Pancreas (tissue), 10 donors: ENCODE data around the gene RHOA. TPM values are rescaled to one million over a fixed set of nuclear protein-coding genes. Genes with fewer than 3 reads are reported as not detected.

Source experiments
- ATAC-seq, 4 donors: fragments of 200-7000 bp; cut with Tn5 transposase; one replicate each; pipeline versions ENCODE4 v1.8.0 to v1.9.1; 2020; ENCODE audit warnings: mild to moderate bottlenecking in 4 of 4, moderate library complexity in 4 of 4
- DNase-seq, 6 donors: peaks; one replicate each; pipeline ENCODE4 v3.0.0-alpha.2; 2020
- FAIRE-seq: peaks from 2 replicates; lab custom pipeline; 2012; peaks lifted over from hg19 to GRCh38; lab: Jason Lieb, UNC
- H3K27ac ChIP-seq, 4 donors: fragments of 200-600 bp; sonication (generic); 1 replicate in 3 of 4; 2 replicates in 1 of 4; pipeline versions ENCODE4 v1.5.0 to v1.8.0; 2020
- H3K27me3 ChIP-seq, 4 donors: fragments of 200-600 bp; one replicate each; pipeline ENCODE4 v1.8.0; 2021
- H3K36me3 ChIP-seq, 3 donors: fragments of 200-600 bp; sonication (generic) in 1 of 3; one replicate each; pipeline versions ENCODE4 v1.5.0 to v1.8.0; 2020 to 2021
- H3K4me1 ChIP-seq, 3 donors: fragments of 200-600 bp; one replicate each; pipeline ENCODE4 v1.8.0; 2021
- H3K4me3 ChIP-seq, 4 donors: fragments of 200-600 bp; sonication (generic) in 2 of 4; one replicate each; pipeline versions ENCODE4 v1.5.0 to v1.8.0; 2020 to 2021
- H3K9me3 ChIP-seq, 4 donors: fragments of 200-600 bp; one replicate each; pipeline ENCODE4 v1.8.0; 2021
- WGBS, 2 donors: extraction: QIAGEN DNeasy Blood & Tissue Kit; methylation state at CpG; one replicate each; pipeline ENCODE4 v1.1.7; 2013; 5-methylcytosine and 5-hydroxymethylcytosine counted together
- intact Hi-C, 3 donors: fragments of 100-400 bp; cut with DNase I; formaldehyde crosslinking; loops; one replicate each; pipeline versions ENCODE4 v1.11.1 to v1.14.2; 2022
- polyA plus RNA-seq, 2 donors: library from polyadenylated mRNA; stranded (reverse); fragments of 200-250 nt; gene quantifications; one replicate each; pipeline ENCODE4 v1.2.3, GENCODE V29; 2013
- total RNA-seq, 6 donors: library from RNA; stranded (reverse); fragmentation: NEBNext Ultra II Directional in 4 of 6; extraction: Animal tissue kit (Norgen Biotek cat#: 25700) in 4 of 6; gene quantifications; one replicate each; pipeline versions ENCODE4 v1.2.1 to v1.2.4, GENCODE V29; 2021 to 2023
- TF ChIP-seq, protein P1 (sequence below), 4 donors: fragments of 200-600 bp; sonication (generic) in 3 of 4; IDR thresholded peaks; one replicate each; pipeline versions ENCODE4 v1.5.0 to v1.8.0; 2021; ENCODE audit warnings: antibody characterized with exemption in 4 of 4
- donor health status: healthy with polysubstance abuse.
- donor health status: DM: no; HTN: no; CAD: no; lungs with moderate emphysema.
- donor health status: DM: no; HTN: no; CAD: no.
- donor health status: control.
- donor health status: control.
- donor health status: Bipolar disorder and iron deficiency.
- donor health status: DM: yes; HTN: yes; CAD: no.
- donor health status: DM: no; HTN: no; CAD: no.
- donor health status: DM: no; HTN: no; CAD: no.
- donor health status: DM: yes; HTN: yes; CAD: no.

Gene RHOA
- total and polyA plus RNA-seq, 8 donors, result 77.8 to 209 (median 138) TPM

DNA sequence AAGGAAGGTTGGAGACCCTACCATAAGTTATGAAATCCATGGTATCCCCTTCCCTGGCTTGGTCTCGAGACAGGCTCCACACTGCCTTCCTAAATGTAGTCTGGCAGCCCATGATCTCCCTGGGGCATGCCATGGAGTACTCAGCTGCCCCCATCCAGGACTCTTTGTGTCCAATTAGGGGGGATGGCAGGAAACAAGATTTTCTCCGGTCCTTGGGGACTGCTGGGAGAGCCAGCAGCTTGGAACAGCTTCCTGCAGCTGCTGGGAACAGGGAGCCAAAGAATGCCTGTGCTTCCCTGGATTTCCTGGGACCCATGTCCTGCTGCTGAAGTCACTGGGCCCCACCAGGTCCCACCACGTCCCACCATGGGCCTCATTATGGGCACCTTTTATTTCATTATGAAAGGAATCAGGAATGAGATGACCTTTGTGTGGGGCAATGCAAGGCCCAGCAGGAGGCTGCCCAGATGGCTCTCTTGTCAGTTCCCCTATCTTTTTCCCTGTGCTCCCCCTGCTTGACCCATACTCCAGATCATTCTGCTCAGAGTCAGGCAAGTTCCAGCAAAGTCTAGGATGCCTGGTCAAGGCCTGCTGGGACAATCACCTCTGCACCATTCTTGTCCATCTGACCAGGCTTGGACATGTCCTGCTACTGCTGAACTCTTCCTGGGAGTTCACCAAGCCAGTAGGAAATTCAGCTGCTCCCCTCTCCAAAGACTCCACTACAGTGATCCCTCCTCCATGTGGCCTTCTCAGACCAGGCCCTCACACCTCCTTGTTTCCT is 43.3 kb upstream of the RHOA start:
- intact Hi-C loops, result no loop called here
- Histone ChIP-seq H3K27ac (peak overlapping the region; percentile 1 to 55 (median 34)), H3K9me3 (no peaks in the 10 kb centered on the region), H3K4me1 (peaks cover 14 to 39% (median 19%) of the 10 kb centered on the region in 3 donors), H3K27me3 (no peaks in the 10 kb centered on the region), H3K4me3 (no peak overlapping the region), H3K36me3 (no peaks in the 10 kb centered on the region)
- 44 to 46% methylated on average over 3 of the region's 3 CpGs for whole genome bisulfite sequencing, 2 donors
- DNase-seq (no peak), ATAC-seq (peak in 2 of 4 donors; percentile 1 to 8), FAIRE-seq (no peak)
- TF ChIP-seq, protein P1, sequence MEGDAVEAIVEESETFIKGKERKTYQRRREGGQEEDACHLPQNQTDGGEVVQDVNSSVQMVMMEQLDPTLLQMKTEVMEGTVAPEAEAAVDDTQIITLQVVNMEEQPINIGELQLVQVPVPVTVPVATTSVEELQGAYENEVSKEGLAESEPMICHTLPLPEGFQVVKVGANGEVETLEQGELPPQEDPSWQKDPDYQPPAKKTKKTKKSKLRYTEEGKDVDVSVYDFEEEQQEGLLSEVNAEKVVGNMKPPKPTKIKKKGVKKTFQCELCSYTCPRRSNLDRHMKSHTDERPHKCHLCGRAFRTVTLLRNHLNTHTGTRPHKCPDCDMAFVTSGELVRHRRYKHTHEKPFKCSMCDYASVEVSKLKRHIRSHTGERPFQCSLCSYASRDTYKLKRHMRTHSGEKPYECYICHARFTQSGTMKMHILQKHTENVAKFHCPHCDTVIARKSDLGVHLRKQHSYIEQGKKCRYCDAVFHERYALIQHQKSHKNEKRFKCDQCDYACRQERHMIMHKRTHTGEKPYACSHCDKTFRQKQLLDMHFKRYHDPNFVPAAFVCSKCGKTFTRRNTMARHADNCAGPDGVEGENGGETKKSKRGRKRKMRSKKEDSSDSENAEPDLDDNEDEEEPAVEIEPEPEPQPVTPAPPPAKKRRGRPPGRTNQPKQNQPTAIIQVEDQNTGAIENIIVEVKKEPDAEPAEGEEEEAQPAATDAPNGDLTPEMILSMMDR (IDR thresholded peaks at IDR 0.05), result no peak

DNA sequence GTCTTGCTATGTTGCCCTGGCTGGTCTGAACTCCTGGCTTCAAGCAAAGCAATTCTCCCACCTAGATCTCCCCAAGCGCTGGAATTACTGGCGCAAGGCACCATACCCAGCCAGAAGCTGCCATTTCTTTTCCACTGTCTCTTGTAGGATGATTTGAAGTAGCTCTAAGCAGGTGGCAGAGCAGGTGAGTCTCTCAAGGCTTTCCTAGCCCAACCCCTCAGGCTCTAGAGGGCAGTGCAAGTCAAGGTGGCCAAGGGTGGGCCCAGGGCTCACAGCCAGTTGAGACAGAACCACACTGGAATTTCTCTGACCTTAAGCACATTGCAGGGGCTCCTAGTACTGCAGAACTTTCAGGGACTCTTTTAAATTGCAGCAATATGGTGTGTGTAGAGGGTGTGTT is 42.7 kb upstream of the RHOA start:
- WGBS, 2 donors, result 32 to 50% methylated on average over 2 of the region's 2 CpGs
- peak in 5 of 6 donors; percentile 52 to 78 (median 60) for DNase-seq
- no peak for FAIRE-seq
- Histone ChIP-seq H3K9me3 (no peaks in the 10 kb centered on the region), H3K27ac (peak overlapping the region in 3 of 4 donors; percentile 25 to 55 (median 42)), H3K36me3 (no peaks in the 10 kb centered on the region), H3K4me1 (peaks cover 7 to 33% (median 13%) of the 10 kb centered on the region in 3 donors), H3K4me3 (no peak overlapping the region), H3K27me3 (no peaks in the 10 kb centered on the region)
- TF ChIP-seq, protein P1 (IDR thresholded peaks at IDR 0.05), result peak in 3 of 4 donors; percentile 15 to 26 (median 16)
- intact Hi-C loops, result no loop called here
- ATAC-seq, result peak; percentile 39 to 85 (median 76)

DNA sequence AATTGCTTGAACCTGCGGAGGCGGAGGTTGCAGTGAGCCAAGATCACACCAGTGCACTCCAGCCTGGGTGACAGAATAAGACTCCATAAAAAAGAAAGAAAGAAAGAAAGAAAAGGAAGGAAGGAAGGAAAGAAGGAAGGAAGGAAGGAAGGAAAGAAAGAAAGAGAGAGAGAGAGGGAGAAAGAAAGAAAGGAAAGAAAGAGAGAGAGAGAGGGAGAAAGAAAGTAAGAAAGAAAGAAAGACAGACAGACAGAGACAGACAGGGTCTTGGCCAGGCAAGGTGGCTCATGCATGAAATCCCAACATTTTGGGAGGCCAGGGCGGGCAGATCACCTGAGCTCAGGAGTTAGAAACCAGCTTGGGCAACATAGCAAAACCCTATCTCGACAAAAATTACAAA is 41.8 kb upstream of the RHOA start:
- intact Hi-C loops, result no loop called here
- no peaks in the 10 kb centered on the region for H3K27me3 ChIP-seq
- 88 to 91% methylated on average over 4 of the region's 4 CpGs for WGBS, 2 donors

DNA sequence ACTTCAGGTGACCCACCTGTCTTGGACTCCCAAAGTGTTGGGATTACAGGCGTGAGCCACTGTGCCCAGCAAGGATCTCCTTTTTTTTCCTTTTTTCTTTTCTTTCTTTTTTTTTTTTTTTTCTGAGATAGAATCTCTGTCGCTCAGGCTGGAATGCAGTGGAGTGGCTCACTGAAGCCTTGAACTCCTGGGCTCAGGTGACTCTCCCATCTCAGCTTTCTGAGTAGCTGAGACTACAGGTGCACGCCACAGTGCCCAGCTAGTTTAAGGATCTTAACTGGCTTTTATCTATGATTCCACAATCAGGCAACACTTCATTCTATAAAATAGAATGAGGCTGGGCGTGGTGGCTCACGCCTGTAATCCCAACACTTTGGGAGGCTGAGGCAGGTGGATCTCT is 33.6 kb upstream of the RHOA start:
- Histone ChIP-seq H3K9me3 (no peaks in the 10 kb centered on the region), H3K4me3 (no peak overlapping the region), H3K36me3 (no peaks in the 10 kb centered on the region), H3K4me1 (no peaks in the 10 kb centered on the region), H3K27ac (no peak overlapping the region), H3K27me3 (no peaks in the 10 kb centered on the region)
- ATAC-seq (no peak), FAIRE-seq (no peak), DNase-seq (no peak)
- intact Hi-C loops, result loop anchor here in 1 of 3 donors (10.0 kb wide), 1 partner anchor 461 kb away; no protein-coding TSS in a partner anchor
- TF ChIP-seq, protein P1 (IDR thresholded peaks at IDR 0.05), result no peak
- WGBS, 2 donors, result 92 to 94% methylated on average over 5 of the region's 5 CpGs

More for the DNA sequence above, 41.8 kb upstream of the RHOA start:
- DNase-seq, result no peak
- peaks cover 7 to 30% (median 7%) of the 10 kb centered on the region in 3 donors for H3K4me1 ChIP-seq
- no peaks in the 10 kb centered on the region for H3K9me3 ChIP-seq
- TF ChIP-seq, protein P1 (IDR thresholded peaks at IDR 0.05), result no peak
- H3K27ac ChIP-seq, result no peak overlapping the region
- H3K36me3 ChIP-seq, result no peaks in the 10 kb centered on the region
- no peak for FAIRE-seq
- H3K4me3 ChIP-seq, result no peak overlapping the region
- ATAC-seq, result no peak

DNA sequence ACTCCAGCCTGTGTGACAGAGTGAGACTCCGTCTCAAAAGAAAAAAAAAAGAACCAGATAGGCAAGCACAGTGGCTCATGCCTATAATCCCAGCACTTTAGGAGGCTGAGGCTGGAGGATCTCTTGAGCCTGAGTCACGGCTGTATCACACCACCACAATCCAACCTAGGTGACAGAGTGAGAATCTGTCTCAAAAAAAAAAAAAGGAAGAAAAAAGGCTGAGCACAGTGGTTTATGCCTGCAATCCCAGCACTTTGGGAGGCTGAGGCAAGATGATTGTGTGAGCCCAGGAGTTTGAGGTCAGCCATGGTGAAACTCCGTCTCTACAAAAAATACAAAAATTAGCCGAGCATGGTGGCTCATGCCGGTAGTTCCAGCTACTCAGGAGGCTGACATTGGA is 23.0 kb upstream of the RHOA start:
- ATAC-seq (no peak), FAIRE-seq (no peak), DNase-seq (no peak)
- Histone ChIP-seq H3K36me3 (no peaks in the 10 kb centered on the region), H3K27ac (no peak overlapping the region), H3K9me3 (no peaks in the 10 kb centered on the region), H3K27me3 (no peaks in the 10 kb centered on the region), H3K4me3 (no peak overlapping the region), H3K4me1 (no peaks in the 10 kb centered on the region)
- intact Hi-C loops, result no loop called here
- WGBS, 2 donors, result 87 to 89% methylated on average over 5 of the region's 5 CpGs
- TF ChIP-seq, protein P1 (IDR thresholded peaks at IDR 0.05), result no peak
